Activated CD8-positive, alpha-beta T cell treated with anti-CD3 and anti-CD28 coated beads for 36 hours (primary cell): ENCODE measurements around the gene SH3GL3. TPM values are rescaled to one million over a fixed set of nuclear protein-coding genes. Genes with fewer than 3 reads are reported as not detected.

Experiments used
- ATAC-seq: fragments of 200-7000 bp; cut with Tn5 transposase; one replicate; pipeline ENCODE4 v1.10.0; 2021; ENCODE audit warnings: mild to moderate bottlenecking, moderate library complexity
- CTCF ChIA-PET: fragments of 350-600 bp; sonication (Branson Sonifier 250); formaldehyde crosslinking; loops from one replicate; lab custom pipeline; 2021; ENCODE audit warnings: antibody characterized with exemption; lab: Charles Lee
- POLR2A ChIA-PET: fragments of 350-600 bp; sonication (Branson Sonifier 250); formaldehyde crosslinking; loops from one replicate; lab custom pipeline; 2021; ENCODE audit warnings: antibody characterized with exemption; lab: Charles Lee
- DNase-seq: peaks from one replicate; pipeline ENCODE4 v3.0.0-alpha.2; 2020
- H3K27ac Mint-ChIP-seq: one replicate; pipeline ENCODE4 v1.8.0; 2021; ENCODE audit warnings: mild to moderate bottlenecking, mixed read lengths
- H3K27me3 Mint-ChIP-seq: one replicate; pipeline ENCODE4 v1.8.0; 2021; ENCODE audit warnings: mixed read lengths
- H3K36me3 Mint-ChIP-seq: one replicate; pipeline ENCODE4 v1.8.0; 2021; ENCODE audit warnings: low read depth, mixed read lengths
- H3K4me1 Mint-ChIP-seq: one replicate; pipeline ENCODE4 v1.8.0; 2021; ENCODE audit warnings: low read depth, mixed read lengths
- H3K4me3 Mint-ChIP-seq: one replicate; pipeline ENCODE4 v1.8.0; 2021; ENCODE audit warnings: mild to moderate bottlenecking, moderate library complexity, mixed read lengths
- H3K9me3 Mint-ChIP-seq: one replicate; pipeline ENCODE4 v1.8.0; 2021; ENCODE audit warnings: mixed read lengths
- intact Hi-C: fragments of 100-400 bp; cut with micrococcal nuclease; formaldehyde crosslinking; loops from one replicate; pipeline ENCODE4 v1.10.0; 2022
- total RNA-seq, 2 experiments: library from RNA; stranded (reverse); gene quantifications; one replicate each; pipeline ENCODE4 v1.2.3, GENCODE V29; 2021
- TF ChIP-seq, protein P1 (sequence below): fragments of 200-600 bp; IDR thresholded peaks from one replicate; pipeline ENCODE4 v1.8.0; 2022; ENCODE audit warnings: antibody characterized with exemption, mild to moderate bottlenecking

The SH3GL3 gene
- total RNA-seq, 2 experiments from 2014 or later, result not detected

DNA sequence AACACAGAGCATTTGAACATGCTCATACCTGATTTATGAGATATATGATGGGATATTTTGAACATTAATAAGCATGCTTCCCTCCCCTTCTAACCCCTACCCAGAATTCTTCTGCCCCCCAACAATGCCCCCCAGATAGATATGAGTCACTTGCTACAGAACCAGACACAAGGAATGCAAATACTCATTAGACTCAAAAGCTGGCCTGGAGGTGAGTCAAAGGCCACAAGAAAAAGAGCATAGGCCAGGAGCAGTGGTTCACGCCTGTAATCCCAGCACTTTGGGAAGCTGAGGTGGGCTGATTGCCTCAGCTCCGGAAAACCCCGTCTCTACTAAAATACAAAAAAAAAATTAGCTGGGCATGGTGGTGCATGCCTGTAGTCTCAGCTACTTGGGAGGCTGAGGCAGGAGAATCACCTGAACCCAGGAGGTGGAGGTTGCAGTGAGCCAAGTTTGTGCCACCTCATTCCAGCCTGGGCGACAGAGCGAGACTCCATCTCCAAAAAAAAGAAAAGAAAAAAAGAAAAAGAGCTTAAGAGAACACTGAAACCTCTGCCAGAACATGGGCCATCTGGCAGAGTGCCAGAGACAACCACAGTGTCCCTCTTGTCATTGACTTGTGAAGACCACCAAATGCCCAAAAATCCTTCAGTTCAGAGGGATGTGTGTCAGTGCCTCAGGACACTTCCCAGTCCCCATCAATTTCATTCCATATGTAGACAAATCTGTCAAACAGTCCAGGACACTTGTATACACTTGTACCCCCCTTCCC is 3.9 kb upstream of the SH3GL3 start:
- no peaks in the 10 kb centered on the region for H3K36me3 Mint-ChIP-seq
- DNase-seq (no peak), ATAC-seq (no peak)
- peaks cover 27% of the 10 kb centered on the region for H3K27me3 Mint-ChIP-seq
- TF ChIP-seq, protein P1, sequence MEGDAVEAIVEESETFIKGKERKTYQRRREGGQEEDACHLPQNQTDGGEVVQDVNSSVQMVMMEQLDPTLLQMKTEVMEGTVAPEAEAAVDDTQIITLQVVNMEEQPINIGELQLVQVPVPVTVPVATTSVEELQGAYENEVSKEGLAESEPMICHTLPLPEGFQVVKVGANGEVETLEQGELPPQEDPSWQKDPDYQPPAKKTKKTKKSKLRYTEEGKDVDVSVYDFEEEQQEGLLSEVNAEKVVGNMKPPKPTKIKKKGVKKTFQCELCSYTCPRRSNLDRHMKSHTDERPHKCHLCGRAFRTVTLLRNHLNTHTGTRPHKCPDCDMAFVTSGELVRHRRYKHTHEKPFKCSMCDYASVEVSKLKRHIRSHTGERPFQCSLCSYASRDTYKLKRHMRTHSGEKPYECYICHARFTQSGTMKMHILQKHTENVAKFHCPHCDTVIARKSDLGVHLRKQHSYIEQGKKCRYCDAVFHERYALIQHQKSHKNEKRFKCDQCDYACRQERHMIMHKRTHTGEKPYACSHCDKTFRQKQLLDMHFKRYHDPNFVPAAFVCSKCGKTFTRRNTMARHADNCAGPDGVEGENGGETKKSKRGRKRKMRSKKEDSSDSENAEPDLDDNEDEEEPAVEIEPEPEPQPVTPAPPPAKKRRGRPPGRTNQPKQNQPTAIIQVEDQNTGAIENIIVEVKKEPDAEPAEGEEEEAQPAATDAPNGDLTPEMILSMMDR, result no peak
- no peak overlapping the region for H3K4me3 Mint-ChIP-seq
- ChIA-PET POLR2A (no interaction called here), CTCF (interaction anchor here (1.9 kb wide), 1 partner anchor 195 kb away, joined by 7 read pairs; no protein-coding TSS in a partner anchor)
- no peaks in the 10 kb centered on the region for H3K9me3 Mint-ChIP-seq
- peaks cover 7% of the 10 kb centered on the region for H3K4me1 Mint-ChIP-seq
- intact Hi-C loops, result no loop called here
- no peak overlapping the region for H3K27ac Mint-ChIP-seq

- no peak for DNase-seq
- intact Hi-C loops, result no loop called here
- H3K4me3 Mint-ChIP-seq, result no peak overlapping the region
- H3K27ac Mint-ChIP-seq, result no peak overlapping the region
- H3K27me3 Mint-ChIP-seq, result peaks cover 31% of the 10 kb centered on the region
- TF ChIP-seq, protein P1, result no peak
- no peaks in the 10 kb centered on the region for H3K9me3 Mint-ChIP-seq
- no peaks in the 10 kb centered on the region for H3K36me3 Mint-ChIP-seq
- CTCF ChIA-PET, result interaction anchor here (1.0 to 1.9 kb wide), 2 partner anchors 121 to 197 kb away, joined by 4 to 7 read pairs; no protein-coding TSS in a partner anchor
- peaks cover 8% of the 10 kb centered on the region for H3K4me1 Mint-ChIP-seq
- POLR2A ChIA-PET, result no interaction called here
- ATAC-seq, result no peak
Observed at GRCh38 chr15:83444936-83445335, 2.2 kb upstream of the SH3GL3 start.

DNA sequence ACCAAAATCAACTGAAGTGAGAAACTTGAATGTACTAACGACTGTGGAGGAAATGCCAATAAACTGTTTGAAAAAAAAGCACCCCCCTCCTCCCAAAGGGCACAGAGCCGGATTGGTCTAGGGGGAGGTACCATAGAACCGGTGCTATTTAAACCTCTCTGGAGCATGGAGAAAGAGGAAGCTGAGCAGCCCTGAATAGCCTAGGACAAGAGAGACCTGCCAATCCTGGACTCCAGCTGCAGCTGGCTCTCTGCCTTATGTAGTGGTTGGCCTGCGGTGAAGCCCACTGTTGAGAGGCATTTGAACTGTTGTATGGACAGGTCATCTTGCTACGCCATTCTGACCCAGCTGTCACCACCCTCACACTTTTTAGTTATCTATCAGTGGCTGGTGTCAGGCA is 1.5 kb upstream of the SH3GL3 start:
- Mint-ChIP-seq H3K4me1 (peaks cover 8% of the 10 kb centered on the region), H3K27me3 (peaks cover 36% of the 10 kb centered on the region), H3K9me3 (no peaks in the 10 kb centered on the region), H3K36me3 (no peaks in the 10 kb centered on the region), H3K4me3 (no peak overlapping the region), H3K27ac (no peak overlapping the region)
- TF ChIP-seq, protein P1, result no peak
- CTCF ChIA-PET, result interaction anchor here (0.7 to 1.4 kb wide), 2 partner anchors 10 to 116 kb away, joined by 3 to 4 read pairs; no protein-coding TSS in a partner anchor
- ATAC-seq (no peak), DNase-seq (no peak)
- intact Hi-C loops, result no loop called here
- POLR2A ChIA-PET, result no interaction called here

- Mint-ChIP-seq H3K9me3 (no peaks in the 10 kb centered on the region), H3K27ac (no peak overlapping the region), H3K36me3 (no peaks in the 10 kb centered on the region), H3K4me3 (peak overlapping the region; percentile 63), H3K27me3 (peaks cover 36% of the 10 kb centered on the region), H3K4me1 (peaks cover 8% of the 10 kb centered on the region)
- intact Hi-C loops, result no loop called here
- POLR2A ChIA-PET, result interaction anchor here (0.6 kb wide), 1 partner anchor 1766 kb away, joined by 4 read pairs; no protein-coding TSS in a partner anchor
- ATAC-seq (no peak), DNase-seq (no peak)
- TF ChIP-seq, protein P1, result no peak
- CTCF ChIA-PET, result interaction anchor here (1.2 to 1.4 kb wide), 3 partner anchors 10 to 115 kb away, joined by 3 to 4 read pairs (median 4); no protein-coding TSS in a partner anchor
Observed at GRCh38 chr15:83446417-83446816, 724 bp upstream of the SH3GL3 start.

- Mint-ChIP-seq H3K27me3 (peaks cover 36% of the 10 kb centered on the region), H3K9me3 (no peaks in the 10 kb centered on the region), H3K36me3 (no peaks in the 10 kb centered on the region), H3K27ac (no peak overlapping the region), H3K4me1 (peaks cover 8% of the 10 kb centered on the region), H3K4me3 (no peak overlapping the region)
- ATAC-seq (no peak), DNase-seq (no peak)
- ChIA-PET POLR2A (no interaction called here), CTCF (interaction anchor here (1.1 kb wide), 1 partner anchor 116 kb away, joined by 6 read pairs; no protein-coding TSS in a partner anchor)
- TF ChIP-seq, protein P1, result no peak
- intact Hi-C loops, result no loop called here
Observed at GRCh38 chr15:83449250-83449671, 2.1 kb downstream of the SH3GL3 start.
